PC-3 (cell line): ENCODE results near the gene NLGN4X.

Source experiments
- CTCF ChIP-seq: fragments of 300-600 bp; sonication (generic); conservative IDR thresholded peaks from 2 replicates; pipeline ENCODE4 v1.5.1; 2017; ENCODE audit warnings: antibody characterized with exemption, low read depth, mild to moderate bottlenecking, low read length
- EZH2 ChIP-seq: fragments of 300-600 bp; sonication (generic); IDR thresholded peaks from one replicate; pipeline ENCODE4 v1.6.1; 2017; ENCODE audit warnings: antibody characterized with exemption, mild to moderate bottlenecking, low read length; ENCODE audit not compliant: unreplicated experiment
- EZH2phosphoT487 ChIP-seq: fragments of 300-600 bp; sonication (generic); IDR thresholded peaks from 2 replicates; pipeline ENCODE4 v1.6.1; 2018; ENCODE audit warnings: mild to moderate bottlenecking, antibody characterized with exemption, low read length, borderline replicate concordance

- TF ChIP-seq CTCF (no peak), EZH2phosphoT487 (no peak), EZH2 (no peak)
Observed at GRCh38 chrX:6015423-6015822, 213.2 kb downstream of the NLGN4X start.
